ENCODE measurements around the gene CERS2.

CERS2 gene

GRCh38 chr1:150974580-150975478 lies at the start of gene CERS2:
Gene CERS2, minus strand, starts transcription at chr1:150974835. Its CDS starts 5,745 bp downstream, at chr1:150969090.
- peak within 1 kb of the TSS; percentile 84 for H3K4me3 ChIP-seq (ENCODE audit: control insufficient read depth, low read depth, low read length)
- TF ChIP-seq, protein P1, sequence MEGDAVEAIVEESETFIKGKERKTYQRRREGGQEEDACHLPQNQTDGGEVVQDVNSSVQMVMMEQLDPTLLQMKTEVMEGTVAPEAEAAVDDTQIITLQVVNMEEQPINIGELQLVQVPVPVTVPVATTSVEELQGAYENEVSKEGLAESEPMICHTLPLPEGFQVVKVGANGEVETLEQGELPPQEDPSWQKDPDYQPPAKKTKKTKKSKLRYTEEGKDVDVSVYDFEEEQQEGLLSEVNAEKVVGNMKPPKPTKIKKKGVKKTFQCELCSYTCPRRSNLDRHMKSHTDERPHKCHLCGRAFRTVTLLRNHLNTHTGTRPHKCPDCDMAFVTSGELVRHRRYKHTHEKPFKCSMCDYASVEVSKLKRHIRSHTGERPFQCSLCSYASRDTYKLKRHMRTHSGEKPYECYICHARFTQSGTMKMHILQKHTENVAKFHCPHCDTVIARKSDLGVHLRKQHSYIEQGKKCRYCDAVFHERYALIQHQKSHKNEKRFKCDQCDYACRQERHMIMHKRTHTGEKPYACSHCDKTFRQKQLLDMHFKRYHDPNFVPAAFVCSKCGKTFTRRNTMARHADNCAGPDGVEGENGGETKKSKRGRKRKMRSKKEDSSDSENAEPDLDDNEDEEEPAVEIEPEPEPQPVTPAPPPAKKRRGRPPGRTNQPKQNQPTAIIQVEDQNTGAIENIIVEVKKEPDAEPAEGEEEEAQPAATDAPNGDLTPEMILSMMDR (conservative IDR thresholded peaks at IDR 0.05; ENCODE audit: control insufficient read depth, insufficient read depth, low read depth, low read length): no peak
- peak; percentile 56 for DNase-seq (ENCODE audit: low read depth)

DNA sequence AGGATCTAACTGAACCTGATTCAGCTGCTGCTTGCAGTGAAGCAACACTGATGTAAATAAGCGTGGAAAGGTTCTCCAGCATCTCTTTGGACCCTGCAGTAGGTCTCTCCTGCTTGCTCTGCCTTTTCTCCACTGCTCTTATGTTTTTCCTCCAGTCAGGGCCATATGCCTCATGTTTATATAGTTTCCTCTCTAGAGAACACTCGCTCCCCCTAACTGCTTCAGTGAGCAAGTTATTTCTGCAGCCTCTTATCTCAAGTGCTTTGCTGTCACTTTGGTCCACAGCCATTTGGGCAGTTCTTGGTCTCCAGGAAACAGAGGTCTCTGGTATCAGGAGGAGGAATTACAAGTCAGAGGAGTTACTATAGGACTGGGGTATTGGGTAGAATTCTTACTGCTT lies 38.9 kb upstream of the CERS2 start:
- H3K4me3 ChIP-seq (ENCODE audit: control insufficient read depth, low read depth, low read length): no peak overlapping the region
- DNase-seq (ENCODE audit: low read depth): no peak
- TF ChIP-seq, protein P1 (conservative IDR thresholded peaks at IDR 0.05; ENCODE audit: control insufficient read depth, insufficient read depth, low read depth, low read length): no peak

DNA sequence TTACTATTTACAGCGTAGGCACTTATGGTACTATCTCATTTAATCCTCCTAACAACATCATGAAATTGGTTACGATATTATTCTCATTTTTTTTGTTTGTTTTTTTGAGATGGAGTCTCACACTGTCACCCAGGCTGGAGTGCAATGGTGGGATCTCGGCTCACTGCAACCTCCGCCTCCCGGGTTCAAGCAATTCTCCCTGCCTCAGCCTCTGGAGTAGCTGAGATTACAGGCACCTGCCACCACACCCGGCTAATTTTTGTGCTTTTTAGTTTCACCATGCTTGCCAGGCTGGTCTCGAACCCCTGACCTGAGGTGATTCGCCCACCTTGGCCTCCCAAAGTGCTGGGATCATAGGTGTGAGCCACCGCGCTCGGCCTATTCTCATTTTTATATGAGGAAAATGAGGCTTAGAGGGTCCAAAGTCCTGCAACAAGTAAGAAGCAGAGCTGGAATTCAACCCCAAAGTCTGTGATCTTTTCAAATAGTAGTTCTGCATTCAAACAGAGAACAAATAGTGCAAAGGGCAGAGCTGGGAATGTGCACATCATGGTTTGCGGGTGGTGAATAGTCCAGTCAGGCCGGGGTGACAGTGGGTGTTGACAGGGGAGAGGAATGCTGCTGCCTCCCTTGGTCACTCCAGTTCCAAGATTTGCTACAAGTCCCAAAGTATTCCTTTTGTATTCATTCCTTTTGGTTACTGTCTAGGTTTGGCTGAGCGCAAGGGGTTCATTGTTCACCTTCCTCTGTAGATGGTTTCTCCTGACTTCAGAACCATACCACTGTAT lies 38.2 kb upstream of the CERS2 start:
- no peak overlapping the region for H3K4me3 ChIP-seq (ENCODE audit: control insufficient read depth, low read depth, low read length)
- DNase-seq (ENCODE audit: low read depth): peak; percentile 30
- TF ChIP-seq, protein P1 (conservative IDR thresholded peaks at IDR 0.05; ENCODE audit: control insufficient read depth, insufficient read depth, low read depth, low read length): no peak

DNA sequence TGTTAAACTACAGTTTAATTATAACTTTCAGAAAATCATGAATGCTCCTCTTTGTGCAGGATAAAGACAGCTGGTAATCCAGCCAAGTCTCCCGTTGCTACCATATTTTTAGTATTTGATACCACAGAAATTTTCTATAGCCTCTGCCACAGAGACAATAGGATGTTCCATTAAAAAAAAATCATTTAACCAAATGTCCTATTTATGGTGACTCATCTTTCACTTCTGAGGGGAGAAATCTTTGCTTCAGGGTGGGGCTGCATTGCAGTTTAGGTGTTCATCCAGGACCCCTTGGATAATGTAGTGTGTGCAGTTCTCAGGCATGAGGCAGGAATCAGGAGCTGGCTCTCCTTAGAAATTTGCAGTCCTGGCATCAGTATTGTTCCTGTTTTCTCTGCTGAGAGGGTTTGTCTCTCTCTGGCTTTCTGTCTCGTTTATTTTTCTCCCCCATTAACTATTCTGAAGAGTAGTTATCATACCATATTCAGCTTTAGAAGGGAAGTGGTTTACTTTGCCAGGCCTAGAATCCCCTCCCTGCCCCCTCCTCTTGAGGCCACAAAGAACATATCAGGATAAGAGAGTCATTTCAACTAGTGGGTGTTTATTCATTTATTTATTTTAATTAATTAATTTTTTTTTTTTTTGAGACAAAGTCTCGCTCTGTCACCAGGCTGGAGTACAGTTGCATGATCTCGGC lies 36.7 kb upstream of the CERS2 start:
- no peak overlapping the region for H3K4me3 ChIP-seq (ENCODE audit: control insufficient read depth, low read depth, low read length)
- DNase-seq (ENCODE audit: low read depth): peak; percentile 19
- TF ChIP-seq, protein P1 (conservative IDR thresholded peaks at IDR 0.05; ENCODE audit: control insufficient read depth, insufficient read depth, low read depth, low read length): no peak

DNA sequence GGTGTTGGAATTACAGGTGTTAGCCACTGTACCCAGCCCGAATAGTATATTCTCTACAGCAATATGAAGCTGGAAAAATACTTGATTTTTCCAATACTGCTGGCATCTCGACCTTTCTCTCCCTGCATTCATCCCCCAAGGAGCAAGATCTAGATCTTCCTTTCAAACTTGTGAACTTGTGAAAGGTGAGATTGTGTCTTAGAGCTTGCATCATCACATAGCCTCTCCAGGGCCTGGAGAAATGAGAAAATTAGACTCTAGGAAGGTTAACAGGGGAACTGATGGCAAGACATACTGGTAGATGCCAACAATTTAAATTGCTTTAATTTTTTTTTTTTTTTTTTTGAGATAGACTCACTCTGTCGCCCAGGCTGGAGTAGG lies 35.7 kb upstream of the CERS2 start:
- H3K4me3 ChIP-seq (ENCODE audit: control insufficient read depth, low read depth, low read length): no peak overlapping the region
- no peak for DNase-seq (ENCODE audit: low read depth)

More for the DNA sequence above, 35.7 kb upstream of the CERS2 start:
- TF ChIP-seq, protein P1 (conservative IDR thresholded peaks at IDR 0.05; ENCODE audit: control insufficient read depth, insufficient read depth, low read depth, low read length): no peak

Data from fibroblast of mammary gland (primary cell).